Loucy (cell line): Measurements from ENCODE around the gene NHLH1.
A peak's percentile ranks its signal among the peaks of the same experiment; 100 is the strongest.

Experiments
- H2AFZ ChIP-seq: fragments of 200-600 bp; sonication (generic); 2 replicates; pipeline ENCODE4 v1.6.0; 2016; ENCODE audit warnings: antibody characterized with exemption, mild to moderate bottlenecking, low read length, moderate library complexity
- H3F3A ChIP-seq: fragments of 200-600 bp; 2 replicates; pipeline ENCODE4 v1.6.0; 2016; ENCODE audit warnings: antibody characterized with exemption, low read depth, mild to moderate bottlenecking
- H3K27me3 ChIP-seq: fragments of 200-600 bp; sonication (generic); 2 replicates; pipeline ENCODE4 v1.6.1; 2014; ENCODE audit warnings: low read length, mild to moderate bottlenecking; ENCODE audit not compliant: insufficient read depth, poor library complexity, severe bottlenecking
- H3K36me3 ChIP-seq: fragments of 200-600 bp; sonication (generic); 2 replicates; pipeline ENCODE4 v1.6.1; 2016; ENCODE audit warnings: low read length; ENCODE audit not compliant: insufficient read depth
- H3K4me1 ChIP-seq: fragments of 200-600 bp; sonication (generic); 2 replicates; pipeline ENCODE4 v1.5.1; 2014; ENCODE audit warnings: low read length, mild to moderate bottlenecking; ENCODE audit not compliant: insufficient read depth, poor library complexity, severe bottlenecking
- H3K4me2 ChIP-seq: fragments of 200-600 bp; sonication (generic); 2 replicates; pipeline ENCODE4 v1.6.0; 2014; ENCODE audit warnings: antibody characterized with exemption, low read length, low read depth, mild to moderate bottlenecking; ENCODE audit not compliant: poor library complexity, severe bottlenecking
- H3K4me3 ChIP-seq: fragments of 200-600 bp; sonication (generic); 2 replicates; pipeline ENCODE4 v1.5.1; 2014; ENCODE audit warnings: low read length, mild to moderate bottlenecking, mixed read lengths; ENCODE audit not compliant: poor library complexity, severe bottlenecking
- H3K79me2 ChIP-seq: fragments of 200-600 bp; sonication (generic); 2 replicates; pipeline ENCODE4 v1.6.1; 2014; ENCODE audit warnings: low read length; ENCODE audit not compliant: insufficient read depth
- H3K9ac ChIP-seq: fragments of 200-600 bp; sonication (generic); 2 replicates; pipeline ENCODE4 v1.6.0; 2014; ENCODE audit warnings: mild to moderate bottlenecking, low read depth, low read length, moderate library complexity; ENCODE audit not compliant: poor library complexity, severe bottlenecking
- H3K9me2 ChIP-seq: fragments of 200-600 bp; sonication (generic); replicated peaks from 2 replicates; pipeline ENCODE4 v1.6.1; 2016; ENCODE audit warnings: low read depth, low read length, mixed read lengths
- H3K9me3 ChIP-seq: fragments of 200-600 bp; sonication (generic); 2 replicates; pipeline ENCODE4 v1.6.1; 2014; ENCODE audit warnings: mild to moderate bottlenecking, antibody characterized with exemption, low read length, low read depth; ENCODE audit not compliant: insufficient read depth
- H4K20me1 ChIP-seq: fragments of 200-600 bp; sonication (generic); 2 replicates; pipeline ENCODE4 v1.6.0; 2014; ENCODE audit warnings: antibody characterized with exemption, low read length, mild to moderate bottlenecking; ENCODE audit not compliant: insufficient read depth, poor library complexity, severe bottlenecking
- EZH2phosphoT487 ChIP-seq: fragments of 200-600 bp; IDR thresholded peaks from 2 replicates; pipeline ENCODE4 v1.6.1; 2018; ENCODE audit warnings: antibody characterized with exemption, mild to moderate bottlenecking, moderate library complexity, borderline replicate concordance
- TF ChIP-seq, protein P1 (sequence below): fragments of 200-600 bp; sonication (generic); conservative IDR thresholded peaks from 2 replicates; pipeline ENCODE4 v1.5.1; 2014; ENCODE audit warnings: mild to moderate bottlenecking, antibody characterized with exemption, low read length

NHLH1 gene

DNA sequence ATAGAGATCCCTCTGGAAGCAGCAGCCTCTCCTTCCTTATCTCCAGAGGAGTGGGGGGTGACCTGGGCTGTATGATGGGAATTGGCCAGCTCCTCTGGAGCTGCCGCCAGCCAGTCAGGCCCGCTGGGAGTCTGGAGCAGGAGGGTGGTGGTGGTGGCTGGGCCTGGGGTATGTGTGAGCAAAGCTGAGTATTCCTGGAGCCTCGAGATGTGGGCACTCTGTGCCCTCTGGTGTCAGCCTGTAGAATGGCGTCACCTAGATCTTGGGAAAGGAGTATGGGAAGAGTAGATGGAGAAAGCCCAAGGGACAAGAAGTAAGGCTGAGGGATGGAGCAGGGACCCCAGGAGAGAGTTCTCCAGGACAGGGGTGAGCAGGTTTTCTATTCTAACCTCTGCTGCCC lies 49.5 kb downstream of the NHLH1 start:
- Histone ChIP-seq H3K9ac (no peak overlapping the region), H3K79me2 (no peaks in the 10 kb centered on the region), H3K36me3 (no peaks in the 10 kb centered on the region), H3K27me3 (no peaks in the 10 kb centered on the region), H3K4me2 (no peak overlapping the region), H3K4me3 (no peak overlapping the region), H3K4me1 (peaks cover 5% of the 10 kb centered on the region), H4K20me1 (no peaks in the 10 kb centered on the region), H3F3A (no peaks in the 10 kb centered on the region), H2AFZ (no peak overlapping the region), H3K9me3 (no peaks in the 10 kb centered on the region), H3K9me2 (no peaks in the 10 kb centered on the region)
- no peak for TF ChIP-seq EZH2phosphoT487
- TF ChIP-seq, protein P1, sequence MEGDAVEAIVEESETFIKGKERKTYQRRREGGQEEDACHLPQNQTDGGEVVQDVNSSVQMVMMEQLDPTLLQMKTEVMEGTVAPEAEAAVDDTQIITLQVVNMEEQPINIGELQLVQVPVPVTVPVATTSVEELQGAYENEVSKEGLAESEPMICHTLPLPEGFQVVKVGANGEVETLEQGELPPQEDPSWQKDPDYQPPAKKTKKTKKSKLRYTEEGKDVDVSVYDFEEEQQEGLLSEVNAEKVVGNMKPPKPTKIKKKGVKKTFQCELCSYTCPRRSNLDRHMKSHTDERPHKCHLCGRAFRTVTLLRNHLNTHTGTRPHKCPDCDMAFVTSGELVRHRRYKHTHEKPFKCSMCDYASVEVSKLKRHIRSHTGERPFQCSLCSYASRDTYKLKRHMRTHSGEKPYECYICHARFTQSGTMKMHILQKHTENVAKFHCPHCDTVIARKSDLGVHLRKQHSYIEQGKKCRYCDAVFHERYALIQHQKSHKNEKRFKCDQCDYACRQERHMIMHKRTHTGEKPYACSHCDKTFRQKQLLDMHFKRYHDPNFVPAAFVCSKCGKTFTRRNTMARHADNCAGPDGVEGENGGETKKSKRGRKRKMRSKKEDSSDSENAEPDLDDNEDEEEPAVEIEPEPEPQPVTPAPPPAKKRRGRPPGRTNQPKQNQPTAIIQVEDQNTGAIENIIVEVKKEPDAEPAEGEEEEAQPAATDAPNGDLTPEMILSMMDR, result peak; percentile 59

DNA sequence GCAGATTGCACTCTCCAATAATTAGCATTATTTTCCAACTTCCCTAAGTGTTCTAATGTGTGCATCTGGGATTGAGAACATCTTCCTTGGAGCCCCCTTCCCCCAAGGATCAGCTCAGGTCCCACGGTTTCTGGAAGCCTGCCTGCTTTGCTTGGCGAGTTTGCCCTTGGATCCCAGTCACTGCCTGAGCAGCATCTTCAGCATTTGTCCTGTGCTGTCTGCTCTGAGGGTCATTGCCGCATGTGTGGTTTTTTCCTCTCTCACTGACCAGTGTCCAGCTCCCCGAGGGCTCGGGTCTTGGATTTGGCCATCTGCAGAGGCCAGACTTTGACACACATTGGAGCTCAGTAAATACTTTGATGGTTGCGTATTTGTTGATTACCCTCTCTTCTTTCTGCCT lies 51.6 kb downstream of the NHLH1 start:
- no peaks in the 10 kb centered on the region for H3K27me3 ChIP-seq
- H4K20me1 ChIP-seq, result no peaks in the 10 kb centered on the region
- no peaks in the 10 kb centered on the region for H3K79me2 ChIP-seq
- no peaks in the 10 kb centered on the region for H3K36me3 ChIP-seq
- H2AFZ ChIP-seq, result no peak overlapping the region
- peaks cover 5% of the 10 kb centered on the region for H3K4me1 ChIP-seq
- no peak for TF ChIP-seq EZH2phosphoT487
- TF ChIP-seq, protein P1, result no peak
- no peak overlapping the region for H3K4me2 ChIP-seq
- no peaks in the 10 kb centered on the region for H3K9me2 ChIP-seq
- no peak overlapping the region for H3K4me3 ChIP-seq
- H3K9me3 ChIP-seq, result no peaks in the 10 kb centered on the region
- no peak overlapping the region for H3K9ac ChIP-seq
- no peaks in the 10 kb centered on the region for H3F3A ChIP-seq

DNA sequence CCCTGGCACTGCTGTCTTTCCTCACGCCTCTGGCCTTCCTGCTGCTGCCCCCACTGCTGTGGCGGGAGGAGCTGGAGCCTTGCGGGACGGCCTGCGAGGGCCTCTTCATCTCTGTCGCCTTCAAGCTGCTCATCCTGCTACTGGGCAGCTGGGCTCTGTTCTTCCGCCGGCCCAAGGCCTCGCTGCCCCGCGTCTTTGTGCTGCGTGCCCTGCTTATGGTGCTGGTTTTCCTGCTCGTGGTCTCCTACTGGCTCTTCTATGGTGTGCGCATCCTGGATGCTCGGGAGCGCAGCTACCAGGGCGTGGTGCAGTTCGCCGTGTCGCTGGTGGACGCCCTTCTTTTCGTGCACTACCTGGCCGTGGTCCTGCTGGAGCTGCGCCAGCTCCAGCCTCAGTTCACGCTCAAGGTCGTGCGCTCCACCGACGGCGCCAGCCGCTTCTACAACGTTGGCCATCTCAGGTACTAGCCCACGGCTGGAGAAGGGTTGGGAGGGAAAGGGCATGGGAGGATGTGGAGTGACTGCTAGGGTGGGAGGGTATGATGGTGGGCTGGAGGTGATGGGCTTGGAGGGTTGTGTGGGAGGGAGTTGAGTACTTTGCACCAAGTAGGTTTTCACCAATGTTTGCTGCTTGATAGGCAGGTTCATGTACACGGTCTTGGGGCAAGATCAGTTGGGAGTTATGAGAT lies 52.4 kb downstream of the NHLH1 start:
- H3K4me1 ChIP-seq, result peaks cover 3% of the 10 kb centered on the region
- no peaks in the 10 kb centered on the region for H3K9me3 ChIP-seq
- H3K79me2 ChIP-seq, result no peaks in the 10 kb centered on the region
- no peaks in the 10 kb centered on the region for H3K9me2 ChIP-seq
- no peaks in the 10 kb centered on the region for H3K27me3 ChIP-seq
- H2AFZ ChIP-seq, result no peak overlapping the region
- no peak overlapping the region for H3K4me2 ChIP-seq
- H3K36me3 ChIP-seq, result no peaks in the 10 kb centered on the region
- TF ChIP-seq EZH2phosphoT487, result no peak
- TF ChIP-seq, protein P1, result no peak
- no peaks in the 10 kb centered on the region for H3F3A ChIP-seq
- H3K9ac ChIP-seq, result no peak overlapping the region
- H3K4me3 ChIP-seq, result no peak overlapping the region
- no peaks in the 10 kb centered on the region for H4K20me1 ChIP-seq
